ENCODE results near the gene FAM162B.

Gene FAM162B

GRCh38 chr6:116779573-116780164, 14.2 kb upstream of the FAM162B start:
- DNase-seq (ENCODE audit: insufficient read length, low spot score) (no peak), FAIRE-seq (no peak)
- peak; percentile 49 for TF ChIP-seq CTCF (IDR thresholded peaks at IDR 0.05; ENCODE audit: insufficient read depth, missing control alignments)

GRCh38 chr6:116773886-116774285, 8.4 kb upstream of the FAM162B start:
- DNase-seq (ENCODE audit: insufficient read length, low spot score): no peak
- TF ChIP-seq CTCF (IDR thresholded peaks at IDR 0.05; ENCODE audit: insufficient read depth, missing control alignments): no peak
- no peak for FAIRE-seq

- no peak for DNase-seq (ENCODE audit: insufficient read length, low spot score)
- FAIRE-seq: no peak
- TF ChIP-seq CTCF (IDR thresholded peaks at IDR 0.05; ENCODE audit: insufficient read depth, missing control alignments): no peak
Observed at GRCh38 chr6:116772450-116772849, 6.9 kb upstream of the FAM162B start.

GRCh38 chr6:116767715-116768114, 2.2 kb upstream of the FAM162B start:
- FAIRE-seq (no peak), DNase-seq (ENCODE audit: insufficient read length, low spot score) (no peak)
- TF ChIP-seq CTCF (IDR thresholded peaks at IDR 0.05; ENCODE audit: insufficient read depth, missing control alignments): no peak

- no peak for TF ChIP-seq CTCF (IDR thresholded peaks at IDR 0.05; ENCODE audit: insufficient read depth, missing control alignments)
- no peak for FAIRE-seq
- no peak for DNase-seq (ENCODE audit: insufficient read length, low spot score)
Observed at GRCh38 chr6:116766506-116767176, 1.1 kb upstream of the FAM162B start.

GRCh38 chr6:116764629-116764960, 924 bp downstream of the FAM162B start:
- FAIRE-seq: no peak
- TF ChIP-seq CTCF (IDR thresholded peaks at IDR 0.05; ENCODE audit: insufficient read depth, missing control alignments): no peak
- DNase-seq (ENCODE audit: insufficient read length, low spot score): no peak

GRCh38 chr6:116763906-116764628, 1.5 kb downstream of the FAM162B start:
- FAIRE-seq: no peak
- TF ChIP-seq CTCF (IDR thresholded peaks at IDR 0.05; ENCODE audit: insufficient read depth, missing control alignments): no peak
- no peak for DNase-seq (ENCODE audit: insufficient read length, low spot score)

Measured in D721Med (cell line).